Transverse colon (tissue), 4 donors: ENCODE data around the gene ITPKB. TPM values are rescaled to one million over a fixed set of nuclear protein-coding genes. Genes with fewer than 3 reads are reported as not detected.

Experiments
- DNase-seq: peaks from one replicate; pipeline ENCODE4 v3.0.0-alpha.2; 2019
- H3K27ac ChIP-seq, 4 donors: fragments of 200-600 bp; sonication (generic); 2 replicates each; pipeline ENCODE4 v1.5.1; 2016 to 2018; ENCODE audit warnings: inconsistent platforms in 4 of 4
- H3K27me3 ChIP-seq: fragments of 200-600 bp; sonication (generic); 2 replicates; pipeline ENCODE4 v1.5.1; 2017; ENCODE audit warnings: inconsistent platforms
- H3K36me3 ChIP-seq, 4 donors: fragments of 200-600 bp; sonication (generic); 2 replicates each; pipeline ENCODE4 v1.5.1; 2017 to 2019; ENCODE audit warnings: inconsistent platforms in 4 of 4
- H3K4me1 ChIP-seq, 4 donors: fragments of 200-600 bp; sonication (generic); 2 replicates each; pipeline ENCODE4 v1.5.1; 2017 to 2020; ENCODE audit warnings: inconsistent platforms in 4 of 4
- H3K4me3 ChIP-seq, 4 donors: fragments of 200-600 bp; sonication (generic); 1 replicate in 1 of 4; 2 replicates in 3 of 4; pipeline versions ENCODE4 v1.5.1 to v1.6.1; 2017 to 2019; ENCODE audit warnings: inconsistent platforms in 4 of 4
- H3K9me3 ChIP-seq, 2 donors: fragments of 200-600 bp; sonication (generic); 2 replicates each; pipeline ENCODE4 v1.5.1; 2017 to 2019; ENCODE audit warnings: inconsistent platforms in 2 of 2
- EP300 ChIP-seq: sonication (generic); formaldehyde crosslinking; IDR thresholded peaks from one replicate; pipeline ENCODE4 v1.6.1; 2017; ENCODE audit warnings: antibody characterized with exemption, low read depth
- POLR2A ChIP-seq: fragments of 450-650 bp; IDR thresholded peaks from one replicate; pipeline ENCODE4 v1.6.1; 2016; ENCODE audit warnings: antibody characterized with exemption, mild to moderate bottlenecking, moderate library complexity
- POLR2AphosphoS5 ChIP-seq, 3 donors: sonication (generic); formaldehyde crosslinking; IDR thresholded peaks; one replicate each; pipeline ENCODE4 v1.6.1; 2016; ENCODE audit warnings: antibody characterized with exemption in 3 of 3
- WGBS, 2 donors: methylation state at CpG; one replicate each; pipeline ENCODE4 v1.1.5; 2018; ENCODE audit warnings: low coverage in 1 of 2; 5-methylcytosine and 5-hydroxymethylcytosine counted together
- in situ Hi-C, 4 donors: fragments of 200-750 bp; cut with MboI; loops; one replicate each; pipeline versions ENCODE4 v1.15.0 to v1.15.1; 2017; ENCODE audit warnings: low sequenced_read_pairs in 3 of 4, low pct_ligation_motif_present in 1 of 4, low pct_unique_long_range_greater_than_20kb in 1 of 4
- intact Hi-C: fragments of 100-400 bp; cut with DNase I; formaldehyde crosslinking; loops from one replicate; pipeline ENCODE4 v1.15.1; 2023; ENCODE audit warnings: low total_unique reads
- total RNA-seq, 4 donors: library from RNA; depleted of rRNA; stranded (reverse); fragments of >200 nt; gene quantifications; one replicate each; pipeline ENCODE4 v1.1.0, GENCODE V29; 2016
- TF ChIP-seq, protein P1 (sequence below), 5 experiments: fragments of 200-600 bp in 3 of 5; fragments of 450-650 bp in 2 of 5; sonication (generic) in 3 of 5; IDR thresholded peaks; 1 replicate in 2 of 5; 2 replicates in 3 of 5; pipeline ENCODE4 v1.5.1; 2016 to 2017; ENCODE audit warnings: antibody characterized with exemption in 5 of 5, inconsistent platforms in 3 of 5, mild to moderate bottlenecking in 2 of 5, moderate library complexity in 1 of 5

Gene ITPKB
- total RNA-seq, 4 donors from 2014 or later = 14.3 to 57.6 (median 23.7) TPM

DNA sequence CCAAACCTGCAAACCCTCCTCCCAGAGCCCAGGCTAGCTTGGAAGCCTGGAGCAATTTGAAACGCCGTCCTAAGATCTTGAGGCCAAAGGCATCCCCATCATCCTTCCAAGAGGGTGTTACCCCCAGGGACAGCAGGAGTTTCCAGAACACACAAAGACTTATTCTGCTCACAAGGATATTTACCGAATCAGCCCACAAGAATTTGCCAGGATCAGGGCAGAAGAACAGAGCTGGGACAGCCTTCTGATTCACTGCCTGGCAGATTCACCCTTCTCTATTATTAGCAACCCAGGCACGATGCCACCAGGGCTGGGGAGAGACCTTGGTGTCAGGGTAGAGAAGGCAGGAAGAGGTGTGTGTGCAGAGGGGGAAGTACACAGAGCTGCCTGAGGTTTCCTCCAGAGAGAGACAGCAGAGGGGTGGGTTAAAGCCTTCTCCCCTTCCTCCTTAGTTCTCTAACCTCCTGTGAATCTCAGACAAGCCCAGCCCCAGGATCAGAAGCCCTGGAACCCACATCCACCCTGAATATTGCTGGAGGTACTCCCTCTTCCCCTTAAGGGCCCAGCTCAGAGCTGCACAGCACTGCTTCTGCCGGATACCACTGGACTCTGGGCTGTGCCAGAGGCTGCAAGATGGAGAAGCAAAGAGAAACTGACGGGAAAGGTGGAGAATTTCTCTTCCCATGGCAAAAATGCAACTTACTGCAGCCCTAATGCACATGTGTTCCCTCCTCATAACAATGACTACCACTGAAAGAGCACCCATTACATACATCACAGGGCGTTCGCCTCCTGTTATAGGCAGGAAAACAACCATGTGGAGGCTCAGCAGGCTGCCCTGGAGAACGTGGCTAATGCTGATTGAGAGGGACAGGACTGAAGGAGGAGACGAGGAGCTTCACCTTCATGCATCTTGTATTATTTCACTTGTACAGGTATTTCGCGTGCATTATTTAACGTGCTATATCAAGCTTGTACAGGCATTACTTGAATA, 61.8 kb downstream of the ITPKB start:
- intact Hi-C loops (no loop called here), in situ Hi-C loops (no loop called here)
- H3K4me3 ChIP-seq = no peak overlapping the region
- H3K36me3 ChIP-seq = no peaks in the 10 kb centered on the region
- no peaks in the 10 kb centered on the region for H3K9me3 ChIP-seq
- no peaks in the 10 kb centered on the region for H3K27me3 ChIP-seq
- 62 to 76% methylated on average over 8 to 13 of the region's 13 CpGs for WGBS, 2 donors
- H3K27ac ChIP-seq = peak overlapping the region; percentile 85 to 89 (median 87)
- TF ChIP-seq EP300 (peak; percentile 37), POLR2AphosphoS5 (IDR thresholded peaks at IDR 0.05) (peak; percentile 60 to 76 (median 69)), POLR2A (no peak)
- peak; percentile 79 for DNase-seq
- H3K4me1 ChIP-seq = peaks cover 52 to 93% (median 66%) of the 10 kb centered on the region in 4 donors

- WGBS, 2 donors = 24 to 45% methylated on average over 2 to 5 of the region's 5 CpGs
Observed at GRCh38 chr1:226676381-226676780, 62.7 kb downstream of the ITPKB start.

DNA sequence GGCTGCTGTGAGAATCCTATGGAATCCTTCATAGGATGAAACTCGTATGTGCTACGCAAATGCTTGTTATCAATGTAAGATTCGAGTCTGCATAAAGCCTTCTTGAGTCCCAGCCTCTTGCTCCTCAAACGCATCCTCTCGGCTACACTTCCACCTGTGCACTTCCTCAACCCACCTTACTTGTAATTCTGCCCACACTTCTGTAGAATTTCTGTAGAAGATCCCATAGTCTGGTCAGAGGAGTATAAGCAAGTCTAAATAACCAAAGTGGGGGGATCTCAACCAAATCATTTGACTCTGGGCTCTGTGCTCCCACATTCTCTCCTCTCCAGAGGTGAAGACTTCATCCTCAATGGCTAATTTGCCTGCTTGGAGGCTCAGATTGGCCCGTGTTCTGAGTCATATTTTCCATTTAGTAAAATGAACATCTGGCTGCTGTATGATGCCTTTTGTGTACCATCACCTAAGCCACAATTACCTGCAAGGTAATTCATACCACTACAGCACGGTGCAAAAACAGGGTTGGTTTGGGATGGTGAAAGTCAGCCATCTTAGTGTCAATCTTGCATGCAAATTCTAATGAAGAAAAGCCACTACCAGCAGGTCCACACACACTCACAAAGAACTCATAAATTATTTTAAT, 63.2 kb downstream of the ITPKB start:
- no peak for DNase-seq
- Histone ChIP-seq H3K4me1 (peaks cover 45 to 90% (median 62%) of the 10 kb centered on the region in 4 donors), H3K4me3 (no peak overlapping the region), H3K27ac (peak overlapping the region; percentile 85 to 89 (median 87)), H3K9me3 (no peaks in the 10 kb centered on the region), H3K36me3 (no peaks in the 10 kb centered on the region), H3K27me3 (no peaks in the 10 kb centered on the region)
- 67 to 76% methylated on average over 2 to 7 of the region's 7 CpGs for WGBS, 2 donors
- TF ChIP-seq, protein P1, sequence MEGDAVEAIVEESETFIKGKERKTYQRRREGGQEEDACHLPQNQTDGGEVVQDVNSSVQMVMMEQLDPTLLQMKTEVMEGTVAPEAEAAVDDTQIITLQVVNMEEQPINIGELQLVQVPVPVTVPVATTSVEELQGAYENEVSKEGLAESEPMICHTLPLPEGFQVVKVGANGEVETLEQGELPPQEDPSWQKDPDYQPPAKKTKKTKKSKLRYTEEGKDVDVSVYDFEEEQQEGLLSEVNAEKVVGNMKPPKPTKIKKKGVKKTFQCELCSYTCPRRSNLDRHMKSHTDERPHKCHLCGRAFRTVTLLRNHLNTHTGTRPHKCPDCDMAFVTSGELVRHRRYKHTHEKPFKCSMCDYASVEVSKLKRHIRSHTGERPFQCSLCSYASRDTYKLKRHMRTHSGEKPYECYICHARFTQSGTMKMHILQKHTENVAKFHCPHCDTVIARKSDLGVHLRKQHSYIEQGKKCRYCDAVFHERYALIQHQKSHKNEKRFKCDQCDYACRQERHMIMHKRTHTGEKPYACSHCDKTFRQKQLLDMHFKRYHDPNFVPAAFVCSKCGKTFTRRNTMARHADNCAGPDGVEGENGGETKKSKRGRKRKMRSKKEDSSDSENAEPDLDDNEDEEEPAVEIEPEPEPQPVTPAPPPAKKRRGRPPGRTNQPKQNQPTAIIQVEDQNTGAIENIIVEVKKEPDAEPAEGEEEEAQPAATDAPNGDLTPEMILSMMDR (IDR thresholded peaks at IDR 0.05) = no peak
- no peak for TF ChIP-seq EP300
- TF ChIP-seq POLR2A = no peak
- no peak for TF ChIP-seq POLR2AphosphoS5 (IDR thresholded peaks at IDR 0.05)
- intact Hi-C loops = no loop called here
- in situ Hi-C loops = no loop called here

More at GRCh38 chr1:226676381-226676780, 62.7 kb downstream of the ITPKB start:
- H3K9me3 ChIP-seq = no peaks in the 10 kb centered on the region
- H3K4me1 ChIP-seq = peaks cover 51 to 92% (median 64%) of the 10 kb centered on the region in 4 donors
- no peaks in the 10 kb centered on the region for H3K36me3 ChIP-seq
- H3K27me3 ChIP-seq = no peaks in the 10 kb centered on the region
- no peak overlapping the region for H3K4me3 ChIP-seq
- DNase-seq = no peak
- H3K27ac ChIP-seq = peak overlapping the region; percentile 85 to 89 (median 87)
- in situ Hi-C loops (no loop called here), intact Hi-C loops (no loop called here)
- TF ChIP-seq EP300 (no peak), POLR2A (no peak), POLR2AphosphoS5 (IDR thresholded peaks at IDR 0.05) (no peak)
- TF ChIP-seq, protein P1 (IDR thresholded peaks at IDR 0.05) = no peak

- Histone ChIP-seq H3K27me3 (no peaks in the 10 kb centered on the region), H3K4me1 (peaks cover 38 to 84% (median 56%) of the 10 kb centered on the region in 4 donors), H3K9me3 (no peaks in the 10 kb centered on the region), H3K27ac (peak overlapping the region; percentile 85 to 89 (median 87)), H3K4me3 (no peak overlapping the region), H3K36me3 (no peaks in the 10 kb centered on the region)
- 0 to 49% methylated on average over 3 to 17 of the region's 17 CpGs for WGBS, 2 donors
- in situ Hi-C loops (no loop called here), intact Hi-C loops (no loop called here)
- DNase-seq = peak; percentile 67
- TF ChIP-seq, protein P1 (IDR thresholded peaks at IDR 0.05) = no peak
- peak in 1 of 3 donors; percentile 13 for TF ChIP-seq POLR2AphosphoS5 (IDR thresholded peaks at IDR 0.05)
- TF ChIP-seq POLR2A = peak; percentile 14
- no peak for TF ChIP-seq EP300
Observed at GRCh38 chr1:226674892-226675714, 64.0 kb downstream of the ITPKB start.
